ENCODE results near the gene GDAP2. TPM values are rescaled to one million over a fixed set of nuclear protein-coding genes. Genes with fewer than 3 reads are reported as not detected.
A peak's percentile ranks its signal among the peaks of the same experiment; 100 is the strongest.

GDAP2 gene
- total and polyA plus RNA-seq, 2 donors (not counting 3 experiments of a cell fraction or from before 2014, with no cell fraction given): 4.5 to 21.5 TPM

DNA sequence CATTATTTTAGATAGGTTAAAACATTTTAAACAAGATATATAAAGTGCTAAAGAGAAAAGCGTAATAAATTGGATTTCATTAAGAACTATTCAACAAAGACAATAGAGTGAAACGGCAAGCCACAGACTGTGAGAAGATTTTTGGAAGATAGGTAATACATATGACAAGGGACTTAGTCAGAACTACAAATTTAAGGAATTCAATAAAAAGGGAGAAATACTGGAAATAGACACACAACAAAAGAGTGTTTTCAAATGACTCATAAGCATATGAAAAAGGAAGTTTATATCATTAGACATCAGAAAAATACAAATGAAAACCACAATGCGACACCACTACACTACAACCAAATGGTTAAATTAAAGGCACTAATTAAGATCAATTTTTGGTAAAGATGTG lies 90.5 kb downstream of the GDAP2 start:
- POLR2A ChIA-PET: no interaction called here
- no peak overlapping the region for H2AFZ ChIP-seq (ENCODE audit: low read depth, low read length)
- H3K4me3 ChIP-seq (replicated peaks in 1 of 3; ENCODE audit: insufficient read depth in 1 of 3, low read depth in 1 of 3, low read length in 3 of 3): no peak overlapping the region
- H3K4me1 ChIP-seq (ENCODE audit: control insufficient read depth, extremely low read depth, insufficient read depth, low read length): peaks cover 9% of the 10 kb centered on the region
- dilution Hi-C loops (cut with MboI; ENCODE audit: extremely low pct_ligation_motif_present, low sequenced_read_pairs): no loop called here
- peak; percentile 48 for DNase-seq (ENCODE audit: low read depth, low spot score)
- intact Hi-C loops (cut with micrococcal nuclease): loop anchor here (1.0 kb wide), 1 partner anchor 17 kb away; no protein-coding TSS in a partner anchor
- no peaks in the 10 kb centered on the region for H3K79me2 ChIP-seq (ENCODE audit: control insufficient read depth, insufficient read depth, low read length)
- TF ChIP-seq MYC (IDR thresholded peaks at IDR 0.05; ENCODE audit: low read depth, low read length) (no peak), JUN (IDR thresholded peaks at IDR 0.05; ENCODE audit: borderline replicate concordance, insufficient read depth, insufficient read length, low read depth) (peak; percentile 57), GATA2 (IDR thresholded peaks at IDR 0.05; ENCODE audit: insufficient read depth, insufficient read length, low read depth, low read length) (peak; percentile 15), FOS (IDR thresholded peaks at IDR 0.05; ENCODE audit: borderline replicate concordance, insufficient read depth, low read length) (peak; percentile 82)
- TF ChIP-seq, protein P1, sequence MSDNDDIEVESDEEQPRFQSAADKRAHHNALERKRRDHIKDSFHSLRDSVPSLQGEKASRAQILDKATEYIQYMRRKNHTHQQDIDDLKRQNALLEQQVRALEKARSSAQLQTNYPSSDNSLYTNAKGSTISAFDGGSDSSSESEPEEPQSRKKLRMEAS (IDR thresholded peaks at IDR 0.05; ENCODE audit: insufficient read depth, insufficient read length): no peak
- no peaks in the 10 kb centered on the region for H3K9me1 ChIP-seq (replicated peaks; ENCODE audit: control insufficient read depth, extremely low read depth, insufficient read depth, low read length)
- H3K27me3 ChIP-seq (ENCODE audit: control insufficient read depth in 2 of 2, insufficient read depth in 2 of 2, low read length in 2 of 2): no peaks in the 10 kb centered on the region
- H3K27ac ChIP-seq (ENCODE audit: insufficient read depth, low read depth, low read length): peak overlapping the region; percentile 40
- H3K4me2 ChIP-seq (ENCODE audit: insufficient read depth, low read length): peak overlapping the region; percentile 23
- no peak overlapping the region for H3K9ac ChIP-seq (replicated peaks; ENCODE audit: extremely low read depth, insufficient read depth, low read length)
- BruUV-seq (replicated peaks): no TSS peak
- H4K20me1 ChIP-seq (replicated peaks; ENCODE audit: control insufficient read depth, extremely low read depth, insufficient read depth, low read length): no peaks in the 10 kb centered on the region
- CTCF ChIA-PET: interaction anchor here (0.8 to 1.9 kb wide), 4 partner anchors 11 to 57 kb away, joined by 3 to 5 read pairs (median 3); no protein-coding TSS in a partner anchor
- H3K36me3 ChIP-seq (ENCODE audit: control insufficient read depth in 2 of 2, extremely low read depth in 1 of 2, insufficient read depth in 2 of 2, low read length in 2 of 2): no peaks in the 10 kb centered on the region
- H3K9me3 ChIP-seq (replicated peaks; ENCODE audit: control insufficient read depth, insufficient read depth, low read length): no peaks in the 10 kb centered on the region
- FAIRE-seq: peak; percentile 61

DNA sequence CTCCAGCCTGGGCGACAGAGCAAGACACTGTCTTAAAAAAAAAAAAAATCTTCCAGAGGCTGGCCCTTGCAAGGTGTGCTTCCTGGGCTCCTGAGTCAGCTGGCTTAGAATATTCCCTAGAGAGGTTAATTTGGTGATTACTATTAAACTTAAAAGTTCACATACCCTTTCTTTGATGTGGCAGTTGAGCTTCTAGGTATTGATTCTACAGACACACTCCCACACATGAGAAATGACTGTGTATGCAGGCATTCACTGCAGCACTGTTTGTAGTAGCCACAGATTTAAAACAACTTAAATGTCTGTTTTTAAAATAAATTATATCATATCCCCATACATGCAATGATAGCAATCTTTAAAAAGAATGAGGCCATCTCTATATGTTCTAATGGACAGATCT lies 93.4 kb downstream of the GDAP2 start:
- CTCF ChIA-PET: no interaction called here
- H3K4me1 ChIP-seq (ENCODE audit: control insufficient read depth, extremely low read depth, insufficient read depth, low read length): peaks cover 9% of the 10 kb centered on the region
- TF ChIP-seq, protein P1 (IDR thresholded peaks at IDR 0.05; ENCODE audit: insufficient read depth, insufficient read length): no peak
- TF ChIP-seq EZH2 (IDR thresholded peaks at IDR 0.05; ENCODE audit: borderline replicate concordance, low read depth, low read length, severe bottlenecking): no peak
- TF ChIP-seq FOS (IDR thresholded peaks at IDR 0.05; ENCODE audit: borderline replicate concordance, insufficient read depth, low read length): no peak
- TF ChIP-seq MYC (IDR thresholded peaks at IDR 0.05; ENCODE audit: low read depth, low read length): no peak
- TF ChIP-seq GATA2 (IDR thresholded peaks at IDR 0.05; ENCODE audit: insufficient read depth, insufficient read length, low read depth, low read length): no peak
- no peak for TF ChIP-seq POLR2A (IDR thresholded peaks at IDR 0.05; ENCODE audit: low read depth, low read length)
- no peak for TF ChIP-seq POLR2AphosphoS5 (IDR thresholded peaks at IDR 0.05; ENCODE audit: insufficient read depth, low read depth, low read length)
- TF ChIP-seq, protein P2, sequence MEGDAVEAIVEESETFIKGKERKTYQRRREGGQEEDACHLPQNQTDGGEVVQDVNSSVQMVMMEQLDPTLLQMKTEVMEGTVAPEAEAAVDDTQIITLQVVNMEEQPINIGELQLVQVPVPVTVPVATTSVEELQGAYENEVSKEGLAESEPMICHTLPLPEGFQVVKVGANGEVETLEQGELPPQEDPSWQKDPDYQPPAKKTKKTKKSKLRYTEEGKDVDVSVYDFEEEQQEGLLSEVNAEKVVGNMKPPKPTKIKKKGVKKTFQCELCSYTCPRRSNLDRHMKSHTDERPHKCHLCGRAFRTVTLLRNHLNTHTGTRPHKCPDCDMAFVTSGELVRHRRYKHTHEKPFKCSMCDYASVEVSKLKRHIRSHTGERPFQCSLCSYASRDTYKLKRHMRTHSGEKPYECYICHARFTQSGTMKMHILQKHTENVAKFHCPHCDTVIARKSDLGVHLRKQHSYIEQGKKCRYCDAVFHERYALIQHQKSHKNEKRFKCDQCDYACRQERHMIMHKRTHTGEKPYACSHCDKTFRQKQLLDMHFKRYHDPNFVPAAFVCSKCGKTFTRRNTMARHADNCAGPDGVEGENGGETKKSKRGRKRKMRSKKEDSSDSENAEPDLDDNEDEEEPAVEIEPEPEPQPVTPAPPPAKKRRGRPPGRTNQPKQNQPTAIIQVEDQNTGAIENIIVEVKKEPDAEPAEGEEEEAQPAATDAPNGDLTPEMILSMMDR (IDR thresholded peaks at IDR 0.05; ENCODE audit: extremely low read depth in 1 of 2, insufficient read depth in 1 of 2, low read depth in 1 of 2, low read length in 2 of 2): no peak
- no peak for TF ChIP-seq JUN (IDR thresholded peaks at IDR 0.05; ENCODE audit: borderline replicate concordance, insufficient read depth, insufficient read length, low read depth)
- no peaks in the 10 kb centered on the region for H3K79me2 ChIP-seq (ENCODE audit: control insufficient read depth, insufficient read depth, low read length)
- no peak overlapping the region for H3K4me3 ChIP-seq (replicated peaks in 1 of 3; ENCODE audit: insufficient read depth in 1 of 3, low read depth in 1 of 3, low read length in 3 of 3)
- BruUV-seq (replicated peaks): no TSS peak
- no peaks in the 10 kb centered on the region for H3K9me3 ChIP-seq (replicated peaks; ENCODE audit: control insufficient read depth, insufficient read depth, low read length)
- no peak for FAIRE-seq
- no peak overlapping the region for H3K9ac ChIP-seq (replicated peaks; ENCODE audit: extremely low read depth, insufficient read depth, low read length)
- H3K9me1 ChIP-seq (replicated peaks; ENCODE audit: control insufficient read depth, extremely low read depth, insufficient read depth, low read length): no peaks in the 10 kb centered on the region
- no peak overlapping the region for H3K27ac ChIP-seq (ENCODE audit: insufficient read depth, low read depth, low read length)
- H3K27me3 ChIP-seq (ENCODE audit: control insufficient read depth in 2 of 2, insufficient read depth in 2 of 2, low read length in 2 of 2): no peaks in the 10 kb centered on the region
- H4K20me1 ChIP-seq (replicated peaks; ENCODE audit: control insufficient read depth, extremely low read depth, insufficient read depth, low read length): no peaks in the 10 kb centered on the region
- no peak overlapping the region for H2AFZ ChIP-seq (ENCODE audit: low read depth, low read length)
- dilution Hi-C loops (cut with MboI; ENCODE audit: extremely low pct_ligation_motif_present, low sequenced_read_pairs): no loop called here
- H3K36me3 ChIP-seq (ENCODE audit: control insufficient read depth in 2 of 2, extremely low read depth in 1 of 2, insufficient read depth in 2 of 2, low read length in 2 of 2): no peaks in the 10 kb centered on the region
- DNase-seq (ENCODE audit: low read depth, low spot score): no peak
- POLR2A ChIA-PET: no interaction called here
- intact Hi-C loops (cut with micrococcal nuclease): no loop called here
- no peak overlapping the region for H3K4me2 ChIP-seq (ENCODE audit: insufficient read depth, low read length)

Measured in endothelial cell of umbilical vein (primary cell).